Glutamatergic neuron (in vitro differentiated cells): ENCODE measurements around the gene TTLL9. TPM values are rescaled to one million over a fixed set of nuclear protein-coding genes. Genes with fewer than 3 reads are reported as not detected.
A peak's percentile ranks its signal among the peaks of the same experiment; 100 is the strongest.

Experiments
- DNase-seq: peaks from one replicate; pipeline ENCODE4 v3.0.0; 2022
- H3K27ac Mint-ChIP-seq: one replicate; pipeline ENCODE4 v1.8.0; 2020; ENCODE audit warnings: mild to moderate bottlenecking, mixed read lengths, inconsistent platforms; ENCODE audit not compliant: unreplicated experiment
- H3K27me3 Mint-ChIP-seq: one replicate; pipeline ENCODE4 v1.8.0; 2020; ENCODE audit warnings: mild to moderate bottlenecking, moderate library complexity, mixed read lengths, inconsistent platforms; ENCODE audit not compliant: unreplicated experiment
- H3K36me3 Mint-ChIP-seq: one replicate; pipeline ENCODE4 v1.8.0; 2020; ENCODE audit warnings: mild to moderate bottlenecking, mixed read lengths, inconsistent platforms; ENCODE audit not compliant: unreplicated experiment
- H3K4me1 Mint-ChIP-seq: one replicate; pipeline ENCODE4 v1.8.0; 2020; ENCODE audit warnings: mild to moderate bottlenecking, low read depth, mixed read lengths, inconsistent platforms; ENCODE audit not compliant: unreplicated experiment
- H3K4me3 Mint-ChIP-seq: one replicate; pipeline ENCODE4 v1.8.0; 2020; ENCODE audit warnings: mild to moderate bottlenecking, mixed read lengths, inconsistent platforms; ENCODE audit not compliant: unreplicated experiment
- H3K9me3 Mint-ChIP-seq: one replicate; pipeline ENCODE4 v1.8.0; 2020; ENCODE audit warnings: mild to moderate bottlenecking, moderate library complexity, mixed read lengths, inconsistent platforms; ENCODE audit not compliant: unreplicated experiment
- total RNA-seq: library from RNA; stranded (reverse); fragmentation: NEBNext Ultra II Directional; extraction: Animal tissue kit (Norgen Biotek cat#: 25700); gene quantifications from one replicate; pipeline ENCODE4 v1.2.1, GENCODE V29; 2021; ENCODE audit not compliant: unreplicated experiment
- TF ChIP-seq, protein P1 (sequence below): fragments of 200-600 bp; sonication (generic); IDR thresholded peaks from one replicate; pipeline ENCODE4 v1.5.0; 2021; ENCODE audit not compliant: partially characterized antibody, unreplicated experiment

The TTLL9 gene
- total RNA-seq, 1 donor from 2014 or later, result 1.5 TPM

DNA sequence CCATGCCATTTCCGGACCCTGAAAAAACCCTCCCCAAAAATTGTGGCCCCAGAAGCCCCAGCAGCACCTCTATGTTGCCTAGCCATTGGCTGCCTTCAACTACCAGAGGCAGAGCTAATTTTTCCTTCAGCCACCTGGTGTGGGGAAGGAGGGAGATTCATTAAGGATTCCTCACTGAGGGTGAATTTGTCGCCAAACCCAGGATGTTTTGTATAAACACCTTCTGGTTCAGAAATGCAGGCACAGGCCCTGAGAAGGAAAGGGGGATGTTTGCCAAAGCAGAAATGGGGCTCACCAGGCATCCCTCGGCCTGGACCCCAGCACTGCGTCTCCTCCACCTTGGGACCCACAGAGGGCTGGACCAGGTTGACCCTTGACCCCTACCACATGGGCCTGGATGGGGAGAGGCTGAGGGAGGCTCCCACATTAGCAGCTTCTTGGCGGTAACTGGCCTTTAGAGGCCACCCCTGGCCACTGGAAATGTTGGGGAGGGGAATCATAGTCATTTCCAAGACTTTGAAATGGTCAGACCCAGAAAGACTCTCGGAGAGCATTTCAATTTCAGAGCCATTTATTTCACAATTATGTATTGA, 83.2 kb downstream of the TTLL9 start:
- no peak for DNase-seq
- H3K27ac Mint-ChIP-seq, result no peak overlapping the region
- H3K4me3 Mint-ChIP-seq, result no peak overlapping the region
- peaks cover 33% of the 10 kb centered on the region for H3K9me3 Mint-ChIP-seq
- peaks cover 29% of the 10 kb centered on the region for H3K27me3 Mint-ChIP-seq
- H3K4me1 Mint-ChIP-seq, result peaks cover 52% of the 10 kb centered on the region
- TF ChIP-seq, protein P1, sequence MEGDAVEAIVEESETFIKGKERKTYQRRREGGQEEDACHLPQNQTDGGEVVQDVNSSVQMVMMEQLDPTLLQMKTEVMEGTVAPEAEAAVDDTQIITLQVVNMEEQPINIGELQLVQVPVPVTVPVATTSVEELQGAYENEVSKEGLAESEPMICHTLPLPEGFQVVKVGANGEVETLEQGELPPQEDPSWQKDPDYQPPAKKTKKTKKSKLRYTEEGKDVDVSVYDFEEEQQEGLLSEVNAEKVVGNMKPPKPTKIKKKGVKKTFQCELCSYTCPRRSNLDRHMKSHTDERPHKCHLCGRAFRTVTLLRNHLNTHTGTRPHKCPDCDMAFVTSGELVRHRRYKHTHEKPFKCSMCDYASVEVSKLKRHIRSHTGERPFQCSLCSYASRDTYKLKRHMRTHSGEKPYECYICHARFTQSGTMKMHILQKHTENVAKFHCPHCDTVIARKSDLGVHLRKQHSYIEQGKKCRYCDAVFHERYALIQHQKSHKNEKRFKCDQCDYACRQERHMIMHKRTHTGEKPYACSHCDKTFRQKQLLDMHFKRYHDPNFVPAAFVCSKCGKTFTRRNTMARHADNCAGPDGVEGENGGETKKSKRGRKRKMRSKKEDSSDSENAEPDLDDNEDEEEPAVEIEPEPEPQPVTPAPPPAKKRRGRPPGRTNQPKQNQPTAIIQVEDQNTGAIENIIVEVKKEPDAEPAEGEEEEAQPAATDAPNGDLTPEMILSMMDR, result no peak
- peaks cover 4% of the 10 kb centered on the region for H3K36me3 Mint-ChIP-seq

DNA sequence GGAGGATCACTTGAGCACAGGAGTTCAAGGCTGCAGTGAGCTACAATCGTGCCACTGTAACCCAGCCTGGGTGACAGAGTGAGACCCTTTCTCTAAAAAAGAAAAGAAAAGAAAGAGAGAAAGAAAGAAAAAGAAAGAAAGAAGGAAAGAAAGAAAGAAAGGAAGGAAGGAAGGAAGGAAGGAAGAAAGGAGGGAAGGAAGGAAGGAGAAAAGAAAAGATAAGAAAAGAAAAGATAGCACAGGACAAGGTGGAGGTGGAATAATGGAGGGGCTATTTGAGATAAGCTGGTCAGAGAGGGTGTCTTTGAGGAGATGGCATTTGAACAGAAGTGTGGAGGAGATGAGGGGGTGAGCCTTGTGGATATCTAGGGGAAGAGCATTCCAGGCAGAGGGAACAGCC, 84.1 kb downstream of the TTLL9 start:
- Mint-ChIP-seq H3K4me1 (peaks cover 54% of the 10 kb centered on the region), H3K27me3 (peaks cover 28% of the 10 kb centered on the region), H3K9me3 (peaks cover 30% of the 10 kb centered on the region), H3K27ac (peak overlapping the region; percentile 25), H3K36me3 (no peaks in the 10 kb centered on the region), H3K4me3 (peak overlapping the region; percentile 1)
- DNase-seq, result no peak
- TF ChIP-seq, protein P1, result no peak

DNA sequence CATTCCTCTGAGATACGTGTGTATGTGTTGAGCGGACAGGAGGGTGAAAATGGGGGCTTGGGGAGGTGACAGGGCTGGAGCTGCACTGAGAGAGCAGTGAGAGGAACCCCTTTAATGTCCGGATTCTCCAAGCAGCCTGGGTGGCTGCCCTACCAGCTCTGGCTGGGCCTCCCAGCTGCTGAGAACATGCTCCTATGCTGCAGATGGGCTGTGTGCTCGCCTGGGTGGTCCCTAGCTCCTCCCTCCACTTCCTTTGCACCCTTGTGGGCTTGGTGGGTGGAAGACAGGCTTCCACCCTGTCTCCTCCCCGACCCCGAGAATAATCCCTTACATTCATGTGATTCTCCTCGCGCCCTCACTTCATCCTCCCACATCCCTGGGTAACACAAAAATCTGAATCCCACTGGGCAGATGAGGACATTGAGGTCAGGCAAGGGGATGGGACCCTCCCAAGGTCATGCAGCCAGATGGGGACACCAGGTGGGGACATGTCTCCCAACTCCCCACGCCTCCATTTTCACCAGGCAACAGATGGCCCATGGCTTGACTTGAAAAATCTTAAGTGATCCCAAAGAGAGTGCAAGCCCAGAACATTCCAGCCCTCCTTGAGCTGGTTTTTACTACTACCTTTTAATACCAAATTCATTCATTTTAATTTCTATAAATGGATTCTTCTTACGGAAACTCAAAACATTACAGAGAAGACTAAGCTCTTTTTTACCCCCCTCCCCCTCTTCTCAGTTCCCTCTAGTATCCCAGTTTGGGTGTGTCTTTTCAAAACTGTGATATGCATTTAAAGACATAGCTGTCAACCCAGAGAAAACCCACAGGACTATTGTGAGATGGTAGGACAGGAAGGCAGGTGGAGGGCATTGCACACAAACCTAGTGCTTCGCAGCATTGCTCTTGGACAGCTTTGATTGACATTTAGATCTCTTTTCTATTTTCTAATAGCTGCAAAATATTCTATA, 86.4 kb downstream of the TTLL9 start:
- Mint-ChIP-seq H3K27ac (peak overlapping the region; percentile 96), H3K4me3 (peak overlapping the region; percentile 61), H3K27me3 (peaks cover 24% of the 10 kb centered on the region), H3K36me3 (no peaks in the 10 kb centered on the region), H3K4me1 (peaks cover 55% of the 10 kb centered on the region), H3K9me3 (peaks cover 25% of the 10 kb centered on the region)
- TF ChIP-seq, protein P1, result no peak
- peak; percentile 76 for DNase-seq

DNA sequence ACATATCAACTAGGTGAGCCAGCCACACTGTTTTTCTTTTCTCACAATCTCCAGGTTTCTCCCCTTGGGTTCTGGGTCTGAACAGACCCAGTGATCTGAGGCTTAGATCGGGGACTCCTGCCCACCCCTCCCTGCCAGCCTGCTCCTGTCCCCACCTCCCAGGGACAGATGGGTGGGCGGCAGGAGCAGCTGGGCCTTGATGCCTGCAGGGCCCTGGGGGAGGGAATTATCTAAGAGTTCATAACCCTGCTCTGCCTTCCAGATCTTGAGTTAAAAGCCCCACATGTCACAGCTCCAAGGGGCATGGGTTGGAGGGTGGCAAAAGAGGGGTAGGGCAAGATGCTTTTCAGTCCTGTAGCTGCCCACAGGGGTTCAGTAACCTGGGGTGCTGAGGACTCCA, 92.3 kb downstream of the TTLL9 start:
- no peaks in the 10 kb centered on the region for H3K36me3 Mint-ChIP-seq
- peaks cover 38% of the 10 kb centered on the region for H3K9me3 Mint-ChIP-seq
- H3K27ac Mint-ChIP-seq, result peak overlapping the region; percentile 98
- peak overlapping the region; percentile 73 for H3K4me3 Mint-ChIP-seq
- H3K4me1 Mint-ChIP-seq, result peaks cover 75% of the 10 kb centered on the region
- peaks cover 30% of the 10 kb centered on the region for H3K27me3 Mint-ChIP-seq
- TF ChIP-seq, protein P1, result no peak
- peak; percentile 90 for DNase-seq

DNA sequence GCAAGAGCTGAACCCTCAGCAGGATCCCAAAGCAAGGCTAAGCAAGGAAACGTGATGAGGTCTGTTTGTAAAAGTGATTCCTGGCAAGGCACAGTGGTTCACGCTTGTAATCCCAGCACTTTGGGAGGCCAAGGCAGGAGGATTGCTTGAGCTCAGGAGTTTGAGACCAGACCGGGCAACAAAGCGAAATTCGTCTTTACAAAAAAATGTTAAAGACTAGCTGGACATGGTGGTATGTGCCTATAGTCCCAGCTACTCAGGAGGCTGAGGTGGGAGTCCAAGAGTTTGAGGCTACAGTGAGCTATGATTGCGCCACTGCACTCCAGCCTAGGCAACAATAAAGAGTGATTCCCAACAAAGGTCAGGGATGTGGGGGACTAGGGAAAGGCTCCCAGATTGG, 93.5 kb downstream of the TTLL9 start:
- TF ChIP-seq, protein P1, result no peak
- Mint-ChIP-seq H3K4me3 (peak overlapping the region; percentile 79), H3K9me3 (peaks cover 37% of the 10 kb centered on the region), H3K27me3 (peaks cover 30% of the 10 kb centered on the region), H3K36me3 (no peaks in the 10 kb centered on the region), H3K27ac (peak overlapping the region; percentile 98), H3K4me1 (peaks cover 69% of the 10 kb centered on the region)
- no peak for DNase-seq
